SU-DHL-6 (cell line): Measurements from ENCODE around the gene TRIM22.
"Not testable (repeated sequence)": the region's sequence is repeated elsewhere in the genome, so short reads cannot be mapped to it uniquely, and the experiment has no call there.

Experiments used
- EZH2phosphoT487 ChIP-seq: fragments of 200-600 bp; sonication (generic), shearing (Covaris generic); conservative IDR thresholded peaks from 2 replicates; pipeline ENCODE4 v1.6.1; 2018; ENCODE audit warnings: mild to moderate bottlenecking, antibody characterized with exemption, low read length, moderate library complexity, mixed read lengths
- TF ChIP-seq, protein P1 (sequence below): fragments of 200-600 bp; sonication (generic); IDR thresholded peaks from one replicate; pipeline ENCODE4 v1.5.1; 2017; ENCODE audit warnings: antibody characterized with exemption, mild to moderate bottlenecking, low read length, moderate library complexity; ENCODE audit not compliant: insufficient read depth, poor library complexity, severe bottlenecking

DNA sequence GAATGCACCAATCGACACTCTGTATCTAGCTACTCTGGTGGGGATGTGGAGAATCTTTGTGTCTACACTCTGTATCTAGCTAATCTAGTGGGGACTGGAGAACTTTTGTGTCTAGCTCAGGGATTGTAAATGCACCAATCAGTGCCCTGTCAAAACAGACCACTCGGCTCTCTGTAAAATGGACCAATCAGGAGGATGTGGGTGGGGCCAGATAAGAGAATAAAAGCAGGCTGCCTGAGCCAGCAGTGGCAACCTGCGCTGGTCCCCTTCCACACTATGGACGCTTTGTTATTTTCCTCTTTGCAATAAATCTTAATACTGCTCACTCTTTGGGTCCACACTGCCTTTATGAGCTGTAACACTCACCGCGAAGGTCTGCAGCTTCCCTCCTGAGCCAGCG, 6.0 kb upstream of the TRIM22 start:
- TF ChIP-seq, protein P1, sequence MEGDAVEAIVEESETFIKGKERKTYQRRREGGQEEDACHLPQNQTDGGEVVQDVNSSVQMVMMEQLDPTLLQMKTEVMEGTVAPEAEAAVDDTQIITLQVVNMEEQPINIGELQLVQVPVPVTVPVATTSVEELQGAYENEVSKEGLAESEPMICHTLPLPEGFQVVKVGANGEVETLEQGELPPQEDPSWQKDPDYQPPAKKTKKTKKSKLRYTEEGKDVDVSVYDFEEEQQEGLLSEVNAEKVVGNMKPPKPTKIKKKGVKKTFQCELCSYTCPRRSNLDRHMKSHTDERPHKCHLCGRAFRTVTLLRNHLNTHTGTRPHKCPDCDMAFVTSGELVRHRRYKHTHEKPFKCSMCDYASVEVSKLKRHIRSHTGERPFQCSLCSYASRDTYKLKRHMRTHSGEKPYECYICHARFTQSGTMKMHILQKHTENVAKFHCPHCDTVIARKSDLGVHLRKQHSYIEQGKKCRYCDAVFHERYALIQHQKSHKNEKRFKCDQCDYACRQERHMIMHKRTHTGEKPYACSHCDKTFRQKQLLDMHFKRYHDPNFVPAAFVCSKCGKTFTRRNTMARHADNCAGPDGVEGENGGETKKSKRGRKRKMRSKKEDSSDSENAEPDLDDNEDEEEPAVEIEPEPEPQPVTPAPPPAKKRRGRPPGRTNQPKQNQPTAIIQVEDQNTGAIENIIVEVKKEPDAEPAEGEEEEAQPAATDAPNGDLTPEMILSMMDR = not testable (repeated sequence)
- TF ChIP-seq EZH2phosphoT487 = not testable (repeated sequence)
